K562 (cell line): ENCODE results near the gene ASB13. TPM values are rescaled to one million over a fixed set of nuclear protein-coding genes. Genes with fewer than 3 reads are reported as not detected.
A peak's percentile ranks its signal among the peaks of the same experiment; 100 is the strongest.

Experiments
- CBX3 ChIP-seq, 2 experiments: IDR thresholded peaks; 1 replicate in 1 of 2; 2 replicates in 1 of 2; pipeline ENCODE4 v1.6.1; 2012; ENCODE audit warnings: inconsistent platforms in 2 of 2, low read length in 2 of 2, borderline replicate concordance in 1 of 2, control low read depth in 1 of 2
- CSDE1 ChIP-seq, 2 experiments: fragments of 450-650 bp; IDR thresholded peaks; 2 replicates each; pipeline ENCODE4 v1.6.1; 2016; ENCODE audit warnings: mild to moderate bottlenecking in 1 of 2
- E2F5 ChIP-seq: sonication (generic); formaldehyde crosslinking; IDR thresholded peaks from 2 replicates; pipeline ENCODE4 v1.8.0; 2022; ENCODE audit warnings: mild to moderate bottlenecking, missing genetic modification reagents
- HCFC1 ChIP-seq: IDR thresholded peaks from 2 replicates; pipeline ENCODE4 v1.6.1; 2012; ENCODE audit warnings: low read depth, low read length, improper control_type of control experiment
- HEY1 ChIP-seq: fragments of 250-450 bp; sonication (Bioruptor Pico); IDR thresholded peaks from 2 replicates; pipeline ENCODE4 v1.5.0; 2020; ENCODE audit warnings: mild to moderate bottlenecking, moderate library complexity, borderline replicate concordance
- HMBOX1 ChIP-seq: sonication (generic); IDR thresholded peaks from 2 replicates; pipeline ENCODE4 v1.6.1; 2016
- HMGXB4 ChIP-seq: sonication (generic); formaldehyde crosslinking; IDR thresholded peaks from 2 replicates; pipeline ENCODE4 v1.8.1; 2023; ENCODE audit warnings: mild to moderate bottlenecking, missing genetic modification reagents
- IRF1 ChIP-seq: sonication (generic); formaldehyde crosslinking; IDR thresholded peaks from 2 replicates; pipeline ENCODE4 v1.8.0; 2022; ENCODE audit warnings: missing genetic modification reagents, mild to moderate bottlenecking, borderline replicate concordance
- LCOR ChIP-seq: sonication (generic); formaldehyde crosslinking; IDR thresholded peaks from 2 replicates; pipeline ENCODE4 v1.8.0; 2022; ENCODE audit warnings: mild to moderate bottlenecking, missing genetic modification reagents
- NELFE ChIP-seq: IDR thresholded peaks from 2 replicates; pipeline ENCODE4 v1.6.1; 2011; ENCODE audit warnings: mild to moderate bottlenecking; ENCODE audit not compliant: insufficient read depth, insufficient read length
- RAD21 ChIP-seq, 2 experiments: fragments of 250-450 bp in 1 of 2; fragments of 450-650 bp in 1 of 2; sonication (Bioruptor Pico) in 1 of 2; formaldehyde crosslinking in 1 of 2; IDR thresholded peaks in 1 of 2; conservative IDR thresholded peaks in 1 of 2; 2 replicates each; pipeline versions ENCODE4 v1.4.0 to v1.8.0; 2020 to 2022; ENCODE audit warnings: mild to moderate bottlenecking in 2 of 2, moderate library complexity in 1 of 2
- RBM22 ChIP-seq: fragments of 200-400 bp; formaldehyde crosslinking; IDR thresholded peaks from 2 replicates; pipeline ENCODE4 v1.6.1; 2018; ENCODE audit warnings: low read length, low read depth; ENCODE audit not compliant: poor library complexity, severe bottlenecking
- RCOR1 ChIP-seq, 2 experiments: IDR thresholded peaks; 2 replicates each; pipeline ENCODE4 v1.6.1; 2012; ENCODE audit warnings: low read depth in 2 of 2, low read length in 2 of 2, borderline replicate concordance in 1 of 2, improper control_type of control experiment in 1 of 2
- RNF2 ChIP-seq: sonication (generic); IDR thresholded peaks from 2 replicates; pipeline ENCODE4 v1.6.1; 2016
- RUNX1 ChIP-seq: sonication (generic); IDR thresholded peaks from 2 replicates; pipeline ENCODE4 v1.6.1; 2016; ENCODE audit warnings: antibody characterized with exemption, low read depth
- VEZF1 ChIP-seq: fragments of 200-800 bp; sonication (Bioruptor generic); IDR thresholded peaks from 2 replicates; pipeline ENCODE4 v1.6.1; 2017; ENCODE audit warnings: missing genetic modification characterization, missing compliant biosample characterization
- ZNF263 ChIP-seq: sonication (generic); formaldehyde crosslinking; IDR thresholded peaks from 2 replicates; pipeline ENCODE4 v1.8.0; 2022; ENCODE audit warnings: mild to moderate bottlenecking, missing genetic modification reagents, borderline replicate concordance
- ZNF354B ChIP-seq: fragments of 250-450 bp; sonication (Bioruptor Pico); IDR thresholded peaks from 2 replicates; pipeline ENCODE4 v1.4.0; 2020
- ZNF41 ChIP-seq: fragments of 250-450 bp; sonication (Bioruptor Pico); conservative IDR thresholded peaks from 2 replicates; pipeline ENCODE4 v1.4.0; 2020; ENCODE audit warnings: mild to moderate bottlenecking
- ZNF561 ChIP-seq: fragments of 450-650 bp; formaldehyde crosslinking; conservative IDR thresholded peaks from 2 replicates; pipeline ENCODE4 v1.4.0; 2020; ENCODE audit warnings: mild to moderate bottlenecking, moderate library complexity
- ZNF589 ChIP-seq: fragments of 200-800 bp; sonication (Bioruptor generic); IDR thresholded peaks from 2 replicates; pipeline ENCODE4 v1.6.1; 2016; ENCODE audit warnings: low read depth, missing genetic modification characterization, missing compliant biosample characterization
- polyA plus RNA-seq, 8 experiments: library from polyadenylated mRNA; depleted of rRNA in 4 of 8; stranded (reverse) in 5 of 8; unstranded in 3 of 8; fragments of >200 nt; fragmentation: Nextera tagmentation in 2 of 8; fragmentation: Illumina TruSeq in 1 of 8; extraction: Ambion mirVana in 2 of 8; extraction: Trizol in 1 of 8; gene quantifications; 2 replicates each; pipeline versions ENCODE4 v1.2.1 to v1.2.3, GENCODE V29; 2011 to 2014; ENCODE audit warnings: inconsistent platforms in 1 of 8, missing spikeins in 1 of 8
- total RNA-seq, 7 experiments: library from RNA; depleted of rRNA in 6 of 7; stranded (reverse); fragments of >200 nt in 6 of 7; fragmentation: Illumina TruSeq in 2 of 7; extraction: Trizol in 2 of 7; gene quantifications; 2 replicates each; pipeline versions ENCODE4 v1.2.1 to v1.2.3, GENCODE V29; 2011 to 2021; ENCODE audit warnings: low replicate concordance in 1 of 7

The ASB13 gene
- total and polyA plus RNA-seq, 9 of the 15 experiments (the other 6 are each of a cell fraction or from before 2014, with no cell fraction given), result 5.2 to 28.8 (median 16.9) TPM

GRCh38 chr10:5684971-5685763, 18.8 kb upstream of the ASB13 start (continued):
- TF ChIP-seq ZNF263 (CRISPR knock-in tag), result no peak
- no peak for TF ChIP-seq IRF1 (CRISPR knock-in tag)
- TF ChIP-seq ZNF41, result no peak
- TF ChIP-seq ZNF589 (CRISPR knock-in tag), result no peak
- TF ChIP-seq RAD21 (CRISPR knock-in tag; conservative IDR thresholded peaks at IDR 0.05 in 1 of 2, IDR thresholded peaks at IDR 0.05 in 1 of 2), result peak; percentile 18 to 51; a peak in 2 of 4 replicates
- no peak for TF ChIP-seq HMBOX1
- TF ChIP-seq CSDE1 (IDR thresholded peaks at IDR 0.05), result no peak
- peak in 1 of 2 experiments; percentile 29; a peak in 1 of 4 replicates for TF ChIP-seq RCOR1 (IDR thresholded peaks at IDR 0.05; ENCODE audit: borderline replicate concordance in 1 of 2, low read depth in 2 of 2, low read length in 2 of 2)
- no peak for TF ChIP-seq RUNX1
- no peak for TF ChIP-seq ZNF561 (CRISPR knock-in tag)
- TF ChIP-seq HCFC1, result no peak
- TF ChIP-seq HMGXB4, result no peak; the same call in 1 of the 2 replicates
- TF ChIP-seq ZNF354B (CRISPR knock-in tag), result no peak
- no peak for TF ChIP-seq RBM22
- TF ChIP-seq VEZF1, result peak; percentile 26; the same call in 1 of the 2 replicates
- TF ChIP-seq LCOR (CRISPR knock-in tag), result peak; percentile 76
- TF ChIP-seq CBX3 (IDR thresholded peaks at IDR 0.05; ENCODE audit: borderline replicate concordance in 1 of 2, low read length in 2 of 2), result no peak
- peak; percentile 94; the same call in 1 of the 2 replicates for TF ChIP-seq E2F5 (CRISPR knock-in tag)
- no peak for TF ChIP-seq NELFE
- no peak for TF ChIP-seq RNF2
- TF ChIP-seq HEY1, result no peak
